ENCODE results near the gene TBC1D19.
A peak's percentile ranks its signal among the peaks of the same experiment; 100 is the strongest.
"Not testable (repeated sequence)": the region's sequence is repeated elsewhere in the genome, so short reads cannot be mapped to it uniquely, and the experiment has no call there.

The TBC1D19 gene

GRCh38 chr4:26685250-26685649, 101.4 kb downstream of the TBC1D19 start:
- no peak for DNase-seq (ENCODE audit: low spot score)

GRCh38 chr4:26687728-26688127, 103.8 kb downstream of the TBC1D19 start:
- no peak for DNase-seq (ENCODE audit: low spot score)

GRCh38 chr4:26690506-26690905, 106.6 kb downstream of the TBC1D19 start:
- DNase-seq (ENCODE audit: low spot score): no peak

- DNase-seq (ENCODE audit: low spot score): no peak
Observed at GRCh38 chr4:26692014-26692726, 108.3 kb downstream of the TBC1D19 start.

- DNase-seq (ENCODE audit: low spot score): not testable (repeated sequence)
Observed at GRCh38 chr4:26694131-26694530, 110.2 kb downstream of the TBC1D19 start.

GRCh38 chr4:26700110-26700509, 116.2 kb downstream of the TBC1D19 start:
- no peak for DNase-seq (ENCODE audit: low spot score)

GRCh38 chr4:26701095-26701494, 117.2 kb downstream of the TBC1D19 start:
- no peak for DNase-seq (ENCODE audit: low spot score)

GRCh38 chr4:26701786-26702227, 117.9 kb downstream of the TBC1D19 start:
- DNase-seq (ENCODE audit: low spot score): no peak

GRCh38 chr4:26707342-26707741, 123.5 kb downstream of the TBC1D19 start:
- DNase-seq (ENCODE audit: low spot score): no peak

- DNase-seq (ENCODE audit: low spot score): no peak
Observed at GRCh38 chr4:26709246-26709645, 125.4 kb downstream of the TBC1D19 start.

- no peak for DNase-seq (ENCODE audit: low spot score)
Observed at GRCh38 chr4:26713563-26714151, 129.8 kb downstream of the TBC1D19 start.

- DNase-seq (ENCODE audit: low spot score): no peak
Observed at GRCh38 chr4:26715636-26716242, 131.9 kb downstream of the TBC1D19 start.

- no peak for DNase-seq (ENCODE audit: low spot score)
Observed at GRCh38 chr4:26717332-26717731, 133.4 kb downstream of the TBC1D19 start.

GRCh38 chr4:26719954-26720552, 136.2 kb downstream of the TBC1D19 start:
- DNase-seq (ENCODE audit: low spot score): peak; percentile 26

GRCh38 chr4:26721685-26722084, 137.8 kb downstream of the TBC1D19 start:
- DNase-seq (ENCODE audit: low spot score): no peak

GRCh38 chr4:26723216-26723615, 139.3 kb downstream of the TBC1D19 start:
- no peak for DNase-seq (ENCODE audit: low spot score)

- DNase-seq (ENCODE audit: low spot score): no peak
Observed at GRCh38 chr4:26724534-26724933, 140.7 kb downstream of the TBC1D19 start.

- DNase-seq (ENCODE audit: low spot score): no peak
Observed at GRCh38 chr4:26726655-26727387, 142.9 kb downstream of the TBC1D19 start.

GRCh38 chr4:26727844-26728243, 144.0 kb downstream of the TBC1D19 start:
- no peak for DNase-seq (ENCODE audit: low spot score)

GRCh38 chr4:26729027-26729426, 145.1 kb downstream of the TBC1D19 start:
- no peak for DNase-seq (ENCODE audit: low spot score)

- DNase-seq (ENCODE audit: low spot score): no peak
Observed at GRCh38 chr4:26729547-26729946, 145.7 kb downstream of the TBC1D19 start.

GRCh38 chr4:26731351-26732035, 147.6 kb downstream of the TBC1D19 start:
- DNase-seq (ENCODE audit: low spot score): no peak

Data from LoVo (cell line).